CD4-positive, alpha-beta T cell (primary cell): Measurements from ENCODE around the gene SCYGR5. TPM values are rescaled to one million over a fixed set of nuclear protein-coding genes. Genes with fewer than 3 reads are reported as not detected.

Source experiments
- ATAC-seq: fragments of 200-7000 bp; cut with Tn5 transposase; one replicate; pipeline ENCODE4 v1.10.0; 2022; ENCODE audit warnings: mild to moderate bottlenecking; ENCODE audit not compliant: poor library complexity
- CTCF ChIA-PET: fragments of 350-600 bp; sonication (Branson Sonifier 250); formaldehyde crosslinking; loops from one replicate; lab custom pipeline; 2021; ENCODE audit warnings: antibody characterized with exemption, inconsistent platforms; lab: Charles Lee
- POLR2A ChIA-PET: fragments of 350-600 bp; sonication (Branson Sonifier 250); formaldehyde crosslinking; loops from one replicate; lab custom pipeline; 2021; ENCODE audit warnings: antibody characterized with exemption, inconsistent platforms; lab: Charles Lee
- DNase-seq, 14 experiments: peaks; one replicate each; pipeline ENCODE4 v3.0.0-alpha.2; 2013 to 2020; ENCODE audit warnings: mixed read lengths in 2 of 14
- H3K27ac ChIP-seq, 2 donors: one replicate each; pipeline versions ENCODE4 v1.5.1 to v1.7.0; 2013; ENCODE audit warnings: low read length in 2 of 2, low read depth in 1 of 2, mild to moderate bottlenecking in 1 of 2
- H3K27me3 ChIP-seq, 2 experiments: 1 replicate in 1 of 2; 2 replicates in 1 of 2; pipeline versions ENCODE4 v1.6.1 to v1.7.0; 2013; ENCODE audit warnings: low read length in 2 of 2, control low read depth in 1 of 2, mild to moderate bottlenecking in 1 of 2, moderate library complexity in 1 of 2; ENCODE audit not compliant: insufficient read depth in 2 of 2, control insufficient read depth in 1 of 2
- H3K36me3 ChIP-seq: one replicate; pipeline ENCODE4 v1.6.1; 2013; ENCODE audit warnings: low read length, control low read depth; ENCODE audit not compliant: insufficient read depth
- H3K4me1 ChIP-seq: one replicate; pipeline ENCODE4 v1.6.1; 2013; ENCODE audit warnings: low read length, control low read depth; ENCODE audit not compliant: insufficient read depth
- H3K4me3 ChIP-seq: one replicate; pipeline ENCODE4 v1.5.1; 2013; ENCODE audit warnings: mild to moderate bottlenecking, low read length, moderate library complexity
- H3K9me3 ChIP-seq, 2 experiments: 1 replicate in 1 of 2; 2 replicates in 1 of 2; pipeline versions ENCODE4 v1.6.1 to v1.7.0; 2013; ENCODE audit warnings: low read length in 2 of 2, mild to moderate bottlenecking in 2 of 2, control low read depth in 1 of 2, moderate library complexity in 1 of 2; ENCODE audit not compliant: control insufficient read depth in 1 of 2, insufficient read depth in 1 of 2
- H3K27ac Mint-ChIP-seq: one replicate; pipeline ENCODE4 v1.8.0; 2020; ENCODE audit warnings: mixed read lengths
- H3K27me3 Mint-ChIP-seq: one replicate; pipeline ENCODE4 v1.8.0; 2021; ENCODE audit warnings: mixed read lengths
- H3K36me3 Mint-ChIP-seq: one replicate; pipeline ENCODE4 v1.8.0; 2021; ENCODE audit warnings: low read depth, mixed read lengths
- H3K4me1 Mint-ChIP-seq: one replicate; pipeline ENCODE4 v1.8.0; 2021; ENCODE audit warnings: low read depth, mixed read lengths
- H3K4me3 Mint-ChIP-seq: one replicate; pipeline ENCODE4 v1.8.0; 2020; ENCODE audit warnings: mild to moderate bottlenecking, mixed read lengths
- H3K9me3 Mint-ChIP-seq: one replicate; pipeline ENCODE4 v1.8.0; 2020; ENCODE audit warnings: mixed read lengths
- CTCF ChIP-seq: fragments of 200-600 bp; IDR thresholded peaks from one replicate; pipeline ENCODE4 v1.8.0; 2022; ENCODE audit warnings: antibody characterized with exemption, mild to moderate bottlenecking
- intact Hi-C, 2 experiments: fragments of 100-400 bp; cut with DNase I in 1 of 2; cut with micrococcal nuclease in 1 of 2; formaldehyde crosslinking; loops; one replicate each; pipeline versions ENCODE4 v1.15.1 to v1.9.0; 2023 to 2025; cut with DNase I, micrococcal nuclease
- total RNA-seq, 174 experiments: library from RNA in 2 of 174; stranded (reverse) in 2 of 174; gene quantifications; one replicate each; pipeline ENCODE4 v1.2.3 and lab custom pipeline; 2021 to 2026

The SCYGR5 gene
- total RNA-seq, 2 experiments from 2014 or later: not detected

GRCh38 chr2:227674485-227674884 lies 7.9 kb downstream of the SCYGR5 start:
- H3K36me3 ChIP-seq: no peaks in the 10 kb centered on the region
- intact Hi-C loops: no loop called here
- H3K4me1 ChIP-seq: no peaks in the 10 kb centered on the region
- no peak for ATAC-seq
- ChIA-PET POLR2A (no interaction called here), CTCF (no interaction called here)
- peaks cover 0 to 2% of the 10 kb centered on the region in 2 experiments for H3K27me3 ChIP-seq
- Mint-ChIP-seq H3K27me3 (peaks cover 12% of the 10 kb centered on the region), H3K4me1 (no peaks in the 10 kb centered on the region), H3K4me3 (no peak overlapping the region), H3K27ac (no peak overlapping the region), H3K36me3 (no peaks in the 10 kb centered on the region), H3K9me3 (no peaks in the 10 kb centered on the region)
- DNase-seq: no peak
- no peak overlapping the region for H3K27ac ChIP-seq
- no peak overlapping the region for H3K4me3 ChIP-seq
- no peaks in the 10 kb centered on the region for H3K9me3 ChIP-seq
- TF ChIP-seq CTCF: no peak

- DNase-seq: no peak
- H3K27me3 Mint-ChIP-seq: peaks cover 12% of the 10 kb centered on the region
- H3K4me3 Mint-ChIP-seq: no peak overlapping the region
- no peaks in the 10 kb centered on the region for H3K4me1 ChIP-seq
- no peak for ATAC-seq
- H3K4me1 Mint-ChIP-seq: no peaks in the 10 kb centered on the region
- H3K4me3 ChIP-seq: no peak overlapping the region
- no peaks in the 10 kb centered on the region for H3K36me3 ChIP-seq
- H3K27ac Mint-ChIP-seq: no peak overlapping the region
- no peaks in the 10 kb centered on the region for H3K9me3 Mint-ChIP-seq
- no peak for TF ChIP-seq CTCF
- H3K36me3 Mint-ChIP-seq: no peaks in the 10 kb centered on the region
- no peak overlapping the region for H3K27ac ChIP-seq
- H3K9me3 ChIP-seq: no peaks in the 10 kb centered on the region
- ChIA-PET POLR2A (no interaction called here), CTCF (no interaction called here)
- intact Hi-C loops: no loop called here
- H3K27me3 ChIP-seq: peaks cover 0 to 2% of the 10 kb centered on the region in 2 experiments
Measured at GRCh38 chr2:227677928-227678327, 11.3 kb downstream of the SCYGR5 start.

DNA sequence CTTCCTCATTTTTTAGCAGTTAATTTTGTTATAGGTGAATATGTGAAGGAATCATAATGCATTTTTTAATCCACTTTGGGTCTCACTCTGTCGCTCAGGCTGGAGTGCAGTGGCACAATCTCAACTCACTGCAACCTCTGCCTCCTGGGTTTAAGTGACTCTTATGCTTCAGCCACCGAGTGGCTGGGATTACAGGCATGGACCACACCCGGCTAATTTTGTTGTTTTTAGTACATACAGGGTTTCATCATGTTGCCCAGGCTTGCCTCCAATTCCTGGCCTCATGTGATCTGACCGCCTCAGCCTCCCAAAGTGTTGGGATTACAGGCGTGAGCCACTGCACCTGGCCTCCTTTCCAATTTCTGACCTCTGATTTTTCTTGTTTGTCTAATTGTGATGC lies 17.7 kb downstream of the SCYGR5 start:
- H3K4me3 ChIP-seq: no peak overlapping the region
- Mint-ChIP-seq H3K4me3 (no peak overlapping the region), H3K27me3 (peaks cover 33% of the 10 kb centered on the region), H3K36me3 (no peaks in the 10 kb centered on the region), H3K4me1 (no peaks in the 10 kb centered on the region), H3K27ac (no peak overlapping the region), H3K9me3 (no peaks in the 10 kb centered on the region)
- POLR2A ChIA-PET: no interaction called here
- ATAC-seq: no peak
- H3K27me3 ChIP-seq: peaks cover 3 to 4% of the 10 kb centered on the region in 2 experiments
- intact Hi-C loops: no loop called here
- no peak for TF ChIP-seq CTCF
- H3K9me3 ChIP-seq: no peaks in the 10 kb centered on the region
- no peaks in the 10 kb centered on the region for H3K36me3 ChIP-seq
- DNase-seq: no peak
- no peaks in the 10 kb centered on the region for H3K4me1 ChIP-seq
- CTCF ChIA-PET: no interaction called here
- H3K27ac ChIP-seq: no peak overlapping the region
